SU-DHL-6 (cell line): ENCODE results near the gene TGFB2.

Experiments
- H2AFZ ChIP-seq: fragments of 200-600 bp; sonication (generic); 2 replicates; pipeline ENCODE4 v1.6.1; 2014; ENCODE audit warnings: low read depth, mild to moderate bottlenecking, moderate library complexity, mixed read lengths, antibody characterized with exemption, low read length; ENCODE audit not compliant: severe bottlenecking
- H3F3A ChIP-seq: fragments of 200-600 bp; shearing (Covaris generic); 2 replicates; pipeline ENCODE4 v1.6.0; 2016; ENCODE audit warnings: antibody characterized with exemption, mild to moderate bottlenecking; ENCODE audit not compliant: insufficient read depth
- H3K27ac ChIP-seq: fragments of 200-600 bp; sonication (generic); 2 replicates; pipeline ENCODE4 v1.5.1; 2016; ENCODE audit warnings: low read depth, mild to moderate bottlenecking, low read length, moderate library complexity, mixed read lengths
- H3K27me3 ChIP-seq: fragments of 200-600 bp; sonication (generic), shearing (Covaris generic); 2 replicates; pipeline ENCODE4 v1.6.0; 2014; ENCODE audit warnings: mild to moderate bottlenecking, low read length
- H3K36me3 ChIP-seq: fragments of 200-600 bp; sonication (generic); 2 replicates; pipeline ENCODE4 v1.6.1; 2014; ENCODE audit warnings: mild to moderate bottlenecking, low read length, mixed read lengths
- H3K4me2 ChIP-seq: fragments of 300-600, 200-600 bp; shearing (Covaris generic), sonication (generic); 2 replicates; pipeline ENCODE4 v1.6.0; 2014; ENCODE audit warnings: low read length, low read depth, mild to moderate bottlenecking; ENCODE audit not compliant: poor library complexity, severe bottlenecking
- H3K4me3 ChIP-seq: fragments of 200-600 bp; sonication (generic); 2 replicates; pipeline ENCODE4 v1.5.1; 2014; ENCODE audit warnings: antibody characterized with exemption, low read length, mild to moderate bottlenecking, mixed read lengths; ENCODE audit not compliant: insufficient read depth, poor library complexity, severe bottlenecking
- H3K79me2 ChIP-seq: fragments of 200-600 bp; sonication (generic); 2 replicates; pipeline ENCODE4 v1.6.1; 2014; ENCODE audit warnings: mild to moderate bottlenecking, low read length, moderate library complexity; ENCODE audit not compliant: insufficient read depth
- H3K9ac ChIP-seq: fragments of 200-600 bp; sonication (generic); 2 replicates; pipeline ENCODE4 v1.7.0; 2014; ENCODE audit warnings: mild to moderate bottlenecking, low read length
- H3K9me2 ChIP-seq: fragments of 200-600 bp; sonication (generic); replicated peaks from 2 replicates; pipeline ENCODE4 v1.6.1; 2014; ENCODE audit warnings: low read length; ENCODE audit not compliant: insufficient read depth
- H3K9me3 ChIP-seq: fragments of 200-600 bp; sonication (generic); 2 replicates; pipeline ENCODE4 v1.6.1; 2014; ENCODE audit warnings: low read length, mixed read lengths; ENCODE audit not compliant: insufficient read depth
- H4K20me1 ChIP-seq: fragments of 200-600 bp; sonication (generic); 2 replicates; pipeline ENCODE4 v1.6.1; 2014; ENCODE audit warnings: low read depth, mild to moderate bottlenecking, antibody characterized with exemption, low read length, moderate library complexity, mixed read lengths
- CTCF ChIP-seq: fragments of 200-600 bp; sonication (generic); IDR thresholded peaks from one replicate; pipeline ENCODE4 v1.5.1; 2017; ENCODE audit warnings: antibody characterized with exemption, mild to moderate bottlenecking, low read length, moderate library complexity; ENCODE audit not compliant: insufficient read depth, poor library complexity, severe bottlenecking
- EZH2phosphoT487 ChIP-seq: fragments of 200-600 bp; sonication (generic), shearing (Covaris generic); conservative IDR thresholded peaks from 2 replicates; pipeline ENCODE4 v1.6.1; 2018; ENCODE audit warnings: mild to moderate bottlenecking, antibody characterized with exemption, low read length, moderate library complexity, mixed read lengths

Gene TGFB2

DNA sequence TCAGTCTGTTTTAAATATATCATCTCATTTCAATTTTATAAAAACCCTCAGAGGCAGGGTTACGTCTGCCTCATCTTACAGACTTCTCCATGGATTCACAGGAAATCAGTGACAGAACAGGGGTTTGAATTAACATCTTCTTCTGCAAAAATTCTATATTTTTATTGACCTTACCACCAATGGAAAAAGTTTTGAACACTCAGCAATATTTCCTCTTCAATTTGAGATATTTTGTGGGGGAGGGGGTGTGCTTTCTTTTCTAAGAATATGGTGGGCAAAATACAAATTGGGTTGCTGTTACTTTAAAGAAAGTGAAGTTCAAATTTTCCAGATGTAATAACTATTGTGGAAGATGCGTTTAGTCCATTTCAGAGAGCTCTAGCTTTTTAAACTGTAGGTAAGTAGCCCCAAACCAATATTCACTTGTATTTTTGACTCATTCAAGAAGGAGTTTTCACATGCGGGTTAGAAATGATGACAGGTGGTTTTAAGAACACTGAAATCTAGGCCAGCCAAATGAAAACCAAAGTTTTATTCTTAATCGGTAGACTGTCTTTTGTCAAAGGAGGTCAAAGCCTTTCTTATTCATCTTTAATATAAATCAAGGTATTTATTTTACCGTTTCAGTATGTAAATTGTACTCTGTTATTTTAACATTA is 17.4 kb downstream of the TGFB2 start:
- Histone ChIP-seq H3F3A (no peaks in the 10 kb centered on the region), H2AFZ (no peak overlapping the region), H3K79me2 (no peaks in the 10 kb centered on the region), H3K9me2 (no peaks in the 10 kb centered on the region), H3K4me2 (no peak overlapping the region), H4K20me1 (no peaks in the 10 kb centered on the region), H3K36me3 (no peaks in the 10 kb centered on the region), H3K9me3 (no peaks in the 10 kb centered on the region), H3K27me3 (no peaks in the 10 kb centered on the region), H3K27ac (no peak overlapping the region), H3K4me3 (no peak overlapping the region), H3K9ac (no peak overlapping the region)
- TF ChIP-seq EZH2phosphoT487 (no peak), CTCF (no peak)

DNA sequence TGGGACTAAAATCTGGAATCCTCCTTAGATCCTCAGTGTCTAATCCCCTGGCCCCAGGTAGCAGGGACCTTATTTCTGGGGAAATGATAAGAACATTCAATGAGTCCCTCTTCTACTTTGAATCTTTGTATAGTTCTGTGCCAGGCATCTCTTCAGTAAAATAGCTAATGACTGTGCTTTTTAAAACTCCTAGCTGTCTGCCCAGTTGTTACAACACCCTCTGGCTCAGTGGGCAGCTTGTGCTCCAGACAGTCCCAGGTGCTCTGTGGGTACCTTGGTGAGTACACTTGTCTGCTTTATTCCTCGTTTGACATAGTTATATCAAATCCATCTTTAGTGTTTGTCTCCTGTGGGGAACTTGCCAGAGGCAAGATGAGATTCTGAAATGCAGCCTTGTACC is 18.0 kb downstream of the TGFB2 start:
- H3K27ac ChIP-seq: no peak overlapping the region
- no peaks in the 10 kb centered on the region for H3K9me2 ChIP-seq
- H3K4me3 ChIP-seq: no peak overlapping the region
- H4K20me1 ChIP-seq: no peaks in the 10 kb centered on the region
- H3K9me3 ChIP-seq: no peaks in the 10 kb centered on the region
- H3F3A ChIP-seq: no peaks in the 10 kb centered on the region
- TF ChIP-seq CTCF (no peak), EZH2phosphoT487 (no peak)
- no peak overlapping the region for H3K4me2 ChIP-seq
- H3K79me2 ChIP-seq: no peaks in the 10 kb centered on the region
- H2AFZ ChIP-seq: no peak overlapping the region
- H3K27me3 ChIP-seq: no peaks in the 10 kb centered on the region
- no peaks in the 10 kb centered on the region for H3K36me3 ChIP-seq
- no peak overlapping the region for H3K9ac ChIP-seq

DNA sequence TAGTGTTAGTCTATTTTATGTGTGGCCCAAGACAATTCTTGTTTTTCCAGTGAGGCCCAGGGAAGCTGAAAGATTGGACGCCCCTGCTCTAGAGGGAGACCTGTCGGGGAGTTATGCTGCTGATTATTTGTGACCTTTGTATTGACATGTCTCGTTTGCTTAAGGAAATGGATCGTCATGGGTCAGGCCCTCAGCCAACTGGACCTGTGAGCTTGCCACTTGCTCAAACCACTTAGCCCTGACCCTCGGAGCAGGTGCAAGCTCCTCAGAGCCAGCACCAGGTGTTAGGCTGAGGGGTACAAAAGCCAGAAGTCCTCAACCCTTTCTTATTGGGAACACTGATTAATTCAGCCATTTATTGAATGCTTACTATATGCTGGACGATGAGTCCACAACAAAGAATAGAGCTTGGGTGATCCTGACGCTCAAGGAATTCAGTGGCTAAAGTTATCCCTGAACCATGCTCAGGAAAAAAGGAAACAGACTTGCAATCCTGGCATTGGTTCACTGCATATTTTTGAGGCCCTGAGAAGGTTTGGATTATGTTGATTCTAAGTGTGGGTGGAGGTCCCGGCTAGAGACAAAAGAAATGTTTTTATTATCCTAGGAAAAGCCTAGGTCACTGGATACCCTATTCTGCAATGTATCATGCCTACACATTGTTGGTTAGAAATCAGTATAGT is 19.0 kb downstream of the TGFB2 start:
- H3K9me3 ChIP-seq: no peaks in the 10 kb centered on the region
- H3K9me2 ChIP-seq: no peaks in the 10 kb centered on the region
- no peak overlapping the region for H3K4me2 ChIP-seq
- no peaks in the 10 kb centered on the region for H3K36me3 ChIP-seq
- no peaks in the 10 kb centered on the region for H3K27me3 ChIP-seq
- H3K27ac ChIP-seq: no peak overlapping the region
- H2AFZ ChIP-seq: no peak overlapping the region
- H3K4me3 ChIP-seq: no peak overlapping the region
- H3K79me2 ChIP-seq: no peaks in the 10 kb centered on the region
- no peak for TF ChIP-seq CTCF
- H4K20me1 ChIP-seq: no peaks in the 10 kb centered on the region
- no peak overlapping the region for H3K9ac ChIP-seq
- H3F3A ChIP-seq: no peaks in the 10 kb centered on the region
